H1 (cell line): ENCODE measurements around the gene TRIM67. TPM values are rescaled to one million over a fixed set of nuclear protein-coding genes. Genes with fewer than 3 reads are reported as not detected.

ENCODE experiments used
- BCL11A ChIP-seq, 2 experiments: IDR thresholded peaks; one replicate each; pipeline ENCODE4 v1.6.1; 2011; ENCODE audit warnings: low read depth in 2 of 2, low read length in 2 of 2, mild to moderate bottlenecking in 2 of 2
- CREB1 ChIP-seq: IDR thresholded peaks from 2 replicates; pipeline ENCODE4 v1.6.1; 2012; ENCODE audit warnings: inconsistent platforms
- KDM1A ChIP-seq: fragments of 200-600, 300-600 bp; sonication (generic); IDR thresholded peaks from 2 replicates; pipeline ENCODE4 v1.7.1; 2016; ENCODE audit warnings: mild to moderate bottlenecking, low read length, borderline replicate concordance
- polyA plus RNA-seq, 7 experiments: library from polyadenylated mRNA; depleted of rRNA in 3 of 7; stranded (reverse) in 5 of 7; unstranded in 2 of 7; fragments of >200 nt in 5 of 7; fragments of 200-250 nt in 2 of 7; gene quantifications; 1 replicate in 5 of 7; 2 replicates in 1 of 7; 4 replicates in 1 of 7; pipeline versions ENCODE4 v1.2.1 to v1.2.3, GENCODE V29; 2011 to 2013; ENCODE audit warnings: missing spikeins in 2 of 7, mixed read lengths in 2 of 7
- total RNA-seq: library from RNA; stranded (reverse); fragmentation: NEBNext Ultra II Directional; extraction: Animal tissue kit (Norgen Biotek cat#: 25700); gene quantifications from 2 replicates; pipeline ENCODE4 v1.2.1, GENCODE V29; 2021

Gene TRIM67
- total and polyA plus RNA-seq, 2 of the 8 experiments (the other 6 are each of a cell fraction or from before 2014, with no cell fraction given) = under 0.01 TPM; not detected in 1

DNA sequence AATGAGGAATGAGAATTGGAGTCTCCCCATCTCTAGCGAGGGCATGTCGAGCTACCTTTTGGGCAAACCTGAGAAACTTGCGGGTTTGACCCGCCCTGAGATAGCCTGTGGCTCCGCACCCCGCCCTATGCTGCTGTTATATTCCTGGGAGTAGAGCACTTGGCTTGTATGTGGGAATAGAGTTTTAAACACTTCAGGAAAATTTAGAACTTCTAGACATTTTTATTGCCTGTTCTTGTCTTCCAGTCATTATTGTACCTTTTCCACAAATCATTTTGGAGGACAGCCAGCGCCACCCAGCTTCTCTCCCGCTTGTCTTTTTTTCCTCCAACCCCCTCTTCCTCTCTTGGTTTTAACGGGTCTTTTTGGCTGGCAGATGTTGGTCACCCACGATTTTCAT is 79.9 kb downstream of the TRIM67 start (continued):
- TF ChIP-seq CREB1 (no peak), BCL11A (IDR thresholded peaks at IDR 0.05; ENCODE audit: low read depth in 2 of 2, low read length in 2 of 2) (no peak), KDM1A (no peak)
